Measurements from ENCODE around the gene PMPCB.

PMPCB gene

DNA sequence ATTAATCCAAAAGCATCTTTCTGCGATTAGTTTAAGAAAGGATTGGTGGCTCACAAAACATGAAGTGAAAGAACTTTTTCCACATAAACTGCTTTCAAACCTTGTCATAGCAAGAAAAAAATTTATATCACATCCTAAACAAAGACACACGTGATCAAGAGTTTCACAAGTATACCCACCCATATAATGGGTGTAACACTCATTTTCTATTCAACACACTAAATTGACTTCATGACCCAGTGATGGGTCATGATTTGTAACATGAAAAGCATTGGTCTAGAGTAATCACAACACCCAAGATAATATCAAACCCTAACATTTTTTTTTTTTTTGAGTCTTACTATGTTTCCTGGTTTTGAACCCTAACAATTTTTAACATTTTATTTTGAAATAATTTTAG is 17.6 kb downstream of the PMPCB start:
- H3K27ac ChIP-seq (ENCODE audit: low read length), result peak overlapping the region; percentile 32
- peaks cover 21% of the 10 kb centered on the region for H4K20me1 ChIP-seq (ENCODE audit: insufficient read depth, low read length)
- no peaks in the 10 kb centered on the region for H3K27me3 ChIP-seq (ENCODE audit: low read depth, low read length)
- H3K36me3 ChIP-seq (replicated peaks; ENCODE audit: low read depth, low read length), result peaks cover 85% of the 10 kb centered on the region
- H3K4me2 ChIP-seq (ENCODE audit: low read length), result peak overlapping the region; percentile 16
- peaks cover 16% of the 10 kb centered on the region for H3K79me2 ChIP-seq (ENCODE audit: low read length)
- no peaks in the 10 kb centered on the region for H3K9me3 ChIP-seq (ENCODE audit: insufficient read depth, low read length)
- H3K4me3 ChIP-seq (ENCODE audit: low read length), result no peak overlapping the region
- H3K9ac ChIP-seq (ENCODE audit: low read length), result no peak overlapping the region
- peaks cover 31% of the 10 kb centered on the region for H3K4me1 ChIP-seq (ENCODE audit: low read length)
- H2AFZ ChIP-seq (ENCODE audit: low read depth, low read length), result no peak overlapping the region
- TF ChIP-seq EZH2phosphoT487 (IDR thresholded peaks at IDR 0.05; ENCODE audit: low read depth), result no peak
- TF ChIP-seq, protein P1, sequence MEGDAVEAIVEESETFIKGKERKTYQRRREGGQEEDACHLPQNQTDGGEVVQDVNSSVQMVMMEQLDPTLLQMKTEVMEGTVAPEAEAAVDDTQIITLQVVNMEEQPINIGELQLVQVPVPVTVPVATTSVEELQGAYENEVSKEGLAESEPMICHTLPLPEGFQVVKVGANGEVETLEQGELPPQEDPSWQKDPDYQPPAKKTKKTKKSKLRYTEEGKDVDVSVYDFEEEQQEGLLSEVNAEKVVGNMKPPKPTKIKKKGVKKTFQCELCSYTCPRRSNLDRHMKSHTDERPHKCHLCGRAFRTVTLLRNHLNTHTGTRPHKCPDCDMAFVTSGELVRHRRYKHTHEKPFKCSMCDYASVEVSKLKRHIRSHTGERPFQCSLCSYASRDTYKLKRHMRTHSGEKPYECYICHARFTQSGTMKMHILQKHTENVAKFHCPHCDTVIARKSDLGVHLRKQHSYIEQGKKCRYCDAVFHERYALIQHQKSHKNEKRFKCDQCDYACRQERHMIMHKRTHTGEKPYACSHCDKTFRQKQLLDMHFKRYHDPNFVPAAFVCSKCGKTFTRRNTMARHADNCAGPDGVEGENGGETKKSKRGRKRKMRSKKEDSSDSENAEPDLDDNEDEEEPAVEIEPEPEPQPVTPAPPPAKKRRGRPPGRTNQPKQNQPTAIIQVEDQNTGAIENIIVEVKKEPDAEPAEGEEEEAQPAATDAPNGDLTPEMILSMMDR (IDR thresholded peaks at IDR 0.05; ENCODE audit: low read depth, low read length), result no peak

DNA sequence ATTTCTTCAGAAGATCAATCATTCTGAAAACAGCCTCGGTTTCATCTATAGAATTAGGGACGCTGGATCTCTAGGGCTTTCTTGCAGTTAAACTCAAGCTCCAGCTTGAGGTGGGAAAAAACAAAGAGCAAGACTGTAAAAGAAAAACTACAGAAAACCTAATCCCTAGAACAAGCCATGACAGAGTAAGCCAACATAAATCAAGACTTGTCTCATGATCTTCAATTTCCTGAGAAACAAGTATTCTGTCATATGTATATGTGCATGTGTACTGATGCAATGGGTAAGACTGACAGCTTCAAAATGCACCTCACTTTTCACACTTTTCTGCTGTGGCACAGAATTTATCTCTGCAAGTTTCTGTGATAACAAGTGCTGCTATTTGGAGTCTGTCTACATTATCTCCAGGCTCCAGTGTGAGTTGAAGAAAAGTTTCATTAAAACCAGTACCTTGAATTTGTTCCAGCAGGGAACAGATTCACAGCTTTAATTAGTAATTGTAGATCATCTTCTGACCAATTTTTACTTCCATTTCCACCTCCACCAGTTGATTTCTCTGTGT is 19.2 kb downstream of the PMPCB start:
- peaks cover 31% of the 10 kb centered on the region for H3K4me1 ChIP-seq (ENCODE audit: low read length)
- no peaks in the 10 kb centered on the region for H3K9me3 ChIP-seq (ENCODE audit: insufficient read depth, low read length)
- H3K27me3 ChIP-seq (ENCODE audit: low read depth, low read length), result no peaks in the 10 kb centered on the region
- no peak overlapping the region for H3K9ac ChIP-seq (ENCODE audit: low read length)
- peaks cover 13% of the 10 kb centered on the region for H3K79me2 ChIP-seq (ENCODE audit: low read length)
- no peak for TF ChIP-seq EZH2phosphoT487 (IDR thresholded peaks at IDR 0.05; ENCODE audit: low read depth)
- TF ChIP-seq, protein P1 (IDR thresholded peaks at IDR 0.05; ENCODE audit: low read depth, low read length), result no peak
- peaks cover 72% of the 10 kb centered on the region for H3K36me3 ChIP-seq (replicated peaks; ENCODE audit: low read depth, low read length)
- H4K20me1 ChIP-seq (ENCODE audit: insufficient read depth, low read length), result peaks cover 21% of the 10 kb centered on the region
- 0 out of 2 replicates have a peak overlapping the region, but pooled peaks have one; percentile 2 for H3K4me3 ChIP-seq (ENCODE audit: low read length)
- H3K27ac ChIP-seq (ENCODE audit: low read length), result peak overlapping the region; percentile 60
- H3K4me2 ChIP-seq (ENCODE audit: low read length), result peak overlapping the region; percentile 32
- H2AFZ ChIP-seq (ENCODE audit: low read depth, low read length), result no peak overlapping the region

DNA sequence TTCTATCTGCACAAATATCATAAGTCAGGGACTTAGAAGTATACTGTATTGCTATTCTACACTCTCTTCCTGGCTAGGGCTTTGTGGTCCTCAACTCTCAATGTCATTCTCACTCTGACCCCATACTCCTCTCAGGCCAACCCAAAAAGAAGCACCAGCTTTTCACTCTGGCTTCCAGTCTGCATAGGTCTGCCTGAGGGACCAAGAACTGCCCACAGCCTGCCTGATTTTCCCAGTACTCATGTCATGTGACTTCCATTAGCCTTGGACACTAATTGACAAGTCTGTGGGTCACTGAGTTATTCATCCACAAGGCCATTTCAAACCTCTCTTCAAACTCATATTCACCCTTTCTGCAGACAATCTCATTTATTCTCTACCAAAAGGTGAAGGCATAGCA is 19.8 kb downstream of the PMPCB start:
- H3K9me3 ChIP-seq (ENCODE audit: insufficient read depth, low read length), result no peaks in the 10 kb centered on the region
- peak overlapping the region; percentile 60 for H3K27ac ChIP-seq (ENCODE audit: low read length)
- peaks cover 21% of the 10 kb centered on the region for H4K20me1 ChIP-seq (ENCODE audit: insufficient read depth, low read length)
- H2AFZ ChIP-seq (ENCODE audit: low read depth, low read length), result no peak overlapping the region
- 0 out of 2 replicates have a peak overlapping the region, but pooled peaks have one; percentile 2 for H3K4me3 ChIP-seq (ENCODE audit: low read length)
- no peak for TF ChIP-seq EZH2phosphoT487 (IDR thresholded peaks at IDR 0.05; ENCODE audit: low read depth)
- TF ChIP-seq, protein P1 (IDR thresholded peaks at IDR 0.05; ENCODE audit: low read depth, low read length), result no peak
- H3K36me3 ChIP-seq (replicated peaks; ENCODE audit: low read depth, low read length), result peaks cover 70% of the 10 kb centered on the region
- no peak overlapping the region for H3K9ac ChIP-seq (ENCODE audit: low read length)
- no peaks in the 10 kb centered on the region for H3K27me3 ChIP-seq (ENCODE audit: low read depth, low read length)
- H3K4me1 ChIP-seq (ENCODE audit: low read length), result peaks cover 31% of the 10 kb centered on the region
- H3K4me2 ChIP-seq (ENCODE audit: low read length), result peak overlapping the region; percentile 32
- peaks cover 13% of the 10 kb centered on the region for H3K79me2 ChIP-seq (ENCODE audit: low read length)

DNA sequence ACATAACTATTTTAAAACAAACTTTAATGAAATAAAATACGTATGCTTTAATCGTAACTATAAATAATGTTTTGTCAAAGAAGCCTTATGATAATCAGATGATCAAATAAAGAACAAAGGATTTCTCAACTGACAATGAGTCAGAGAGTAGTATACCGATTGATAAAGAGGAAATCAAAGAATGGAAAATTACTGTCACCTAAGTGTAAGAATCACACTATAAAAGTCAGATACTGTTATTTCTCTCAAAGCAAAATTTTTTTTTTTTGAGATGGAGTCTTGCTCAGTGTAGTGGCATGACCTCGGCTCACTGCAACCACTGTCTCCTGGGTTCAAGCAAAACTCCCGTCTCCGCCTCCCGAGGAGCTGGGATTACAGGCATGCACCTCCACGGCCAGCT is 28.5 kb downstream of the PMPCB start:
- Histone ChIP-seq H2AFZ (ENCODE audit: low read depth, low read length) (no peak overlapping the region), H3K79me2 (ENCODE audit: low read length) (peaks cover 11% of the 10 kb centered on the region)

More for the DNA sequence above, 28.5 kb downstream of the PMPCB start:
- Histone ChIP-seq H3K36me3 (replicated peaks; ENCODE audit: low read depth, low read length) (peaks cover 40% of the 10 kb centered on the region), H3K9ac (ENCODE audit: low read length) (no peak overlapping the region), H3K4me3 (ENCODE audit: low read length) (no peak overlapping the region), H4K20me1 (ENCODE audit: insufficient read depth, low read length) (no peaks in the 10 kb centered on the region), H3K4me2 (ENCODE audit: low read length) (no peak overlapping the region), H3K9me3 (ENCODE audit: insufficient read depth, low read length) (no peaks in the 10 kb centered on the region), H3K27me3 (ENCODE audit: low read depth, low read length) (no peaks in the 10 kb centered on the region), H3K27ac (ENCODE audit: low read length) (no peak overlapping the region), H3K4me1 (ENCODE audit: low read length) (no peaks in the 10 kb centered on the region)
- TF ChIP-seq EZH2phosphoT487 (IDR thresholded peaks at IDR 0.05; ENCODE audit: low read depth), result no peak
- TF ChIP-seq, protein P1 (IDR thresholded peaks at IDR 0.05; ENCODE audit: low read depth, low read length), result no peak

All from OCI-LY3 (cell line).